Liver (tissue), 3 donors: Measurements from ENCODE around the gene GJB5.

Source experiments
- EGR1 ChIP-seq, 2 donors: IDR thresholded peaks; 2 replicates each; pipeline ENCODE4 v1.6.1; 2016 to 2018; ENCODE audit warnings: antibody characterized with exemption in 2 of 2, low read depth in 2 of 2
- GABPA ChIP-seq, 2 donors: IDR thresholded peaks in 1 of 2; conservative IDR thresholded peaks in 1 of 2; 2 replicates each; pipeline ENCODE4 v1.6.1; 2016; ENCODE audit warnings: antibody characterized with exemption in 2 of 2, mild to moderate bottlenecking in 1 of 2, moderate library complexity in 1 of 2
- HNF4A ChIP-seq, 2 donors: conservative IDR thresholded peaks; 2 replicates each; pipeline ENCODE4 v1.6.1; 2016; ENCODE audit warnings: antibody characterized with exemption in 2 of 2, mild to moderate bottlenecking in 2 of 2
- HNF4G ChIP-seq: IDR thresholded peaks from 2 replicates; pipeline ENCODE4 v1.6.1; 2016; ENCODE audit warnings: antibody characterized with exemption
- RAD21 ChIP-seq, 2 donors: IDR thresholded peaks; 2 replicates each; pipeline ENCODE4 v1.6.1; 2016; ENCODE audit warnings: antibody characterized with exemption in 2 of 2, mild to moderate bottlenecking in 2 of 2
- SP1 ChIP-seq: IDR thresholded peaks from 2 replicates; pipeline ENCODE4 v1.6.1; 2018; ENCODE audit warnings: antibody characterized with exemption, mild to moderate bottlenecking
- TAF1 ChIP-seq: conservative IDR thresholded peaks from 2 replicates; pipeline ENCODE4 v1.6.1; 2016; ENCODE audit warnings: antibody characterized with exemption, mild to moderate bottlenecking
- YY1 ChIP-seq: IDR thresholded peaks from 2 replicates; pipeline ENCODE4 v1.6.1; 2016; ENCODE audit warnings: antibody characterized with exemption, mild to moderate bottlenecking
- TF ChIP-seq, protein P1 (sequence below): fragments of 150-350 bp; IDR thresholded peaks from 2 replicates; pipeline ENCODE4 v1.5.1; 2017; ENCODE audit warnings: improper control_type of control experiment, low read depth, low read length; ENCODE audit not compliant: missing input control
- TF ChIP-seq, protein P2 (sequence below): IDR thresholded peaks from 2 replicates; pipeline ENCODE4 v1.6.1; 2016; ENCODE audit warnings: antibody characterized with exemption
- TF ChIP-seq, protein P3 (sequence below): IDR thresholded peaks from 2 replicates; pipeline ENCODE4 v1.6.1; 2016; ENCODE audit warnings: antibody characterized with exemption
- TF ChIP-seq, protein P4 (sequence below): IDR thresholded peaks from 2 replicates; pipeline ENCODE4 v1.6.1; 2016; ENCODE audit warnings: antibody characterized with exemption, mild to moderate bottlenecking
- TF ChIP-seq, protein P5 (sequence below): IDR thresholded peaks from 2 replicates; pipeline ENCODE4 v1.6.1; 2016; ENCODE audit warnings: antibody characterized with exemption
- donor health status: healthy.
- donor health status: healthy.

DNA sequence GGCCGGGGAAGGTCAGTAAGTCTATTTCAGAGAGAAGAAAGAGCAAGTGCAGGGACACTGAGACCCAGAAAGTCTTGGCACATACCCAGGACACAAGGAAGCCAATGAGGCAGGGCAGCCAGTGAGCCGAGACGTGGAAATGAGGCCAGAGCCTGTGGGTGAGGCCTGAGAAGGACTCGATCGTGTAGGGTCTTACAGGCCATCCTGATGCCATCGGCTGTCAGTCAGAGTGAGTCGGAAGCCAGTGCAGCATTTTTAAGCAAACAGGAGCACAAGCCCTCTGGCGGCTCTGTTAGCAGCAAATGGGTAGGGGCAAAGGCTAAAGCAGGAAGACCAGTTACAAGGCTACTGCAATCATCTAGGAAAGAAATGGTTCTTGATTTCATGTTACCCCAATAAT is 20.1 kb downstream of the GJB5 start:
- TF ChIP-seq YY1, result no peak
- TF ChIP-seq, protein P1, sequence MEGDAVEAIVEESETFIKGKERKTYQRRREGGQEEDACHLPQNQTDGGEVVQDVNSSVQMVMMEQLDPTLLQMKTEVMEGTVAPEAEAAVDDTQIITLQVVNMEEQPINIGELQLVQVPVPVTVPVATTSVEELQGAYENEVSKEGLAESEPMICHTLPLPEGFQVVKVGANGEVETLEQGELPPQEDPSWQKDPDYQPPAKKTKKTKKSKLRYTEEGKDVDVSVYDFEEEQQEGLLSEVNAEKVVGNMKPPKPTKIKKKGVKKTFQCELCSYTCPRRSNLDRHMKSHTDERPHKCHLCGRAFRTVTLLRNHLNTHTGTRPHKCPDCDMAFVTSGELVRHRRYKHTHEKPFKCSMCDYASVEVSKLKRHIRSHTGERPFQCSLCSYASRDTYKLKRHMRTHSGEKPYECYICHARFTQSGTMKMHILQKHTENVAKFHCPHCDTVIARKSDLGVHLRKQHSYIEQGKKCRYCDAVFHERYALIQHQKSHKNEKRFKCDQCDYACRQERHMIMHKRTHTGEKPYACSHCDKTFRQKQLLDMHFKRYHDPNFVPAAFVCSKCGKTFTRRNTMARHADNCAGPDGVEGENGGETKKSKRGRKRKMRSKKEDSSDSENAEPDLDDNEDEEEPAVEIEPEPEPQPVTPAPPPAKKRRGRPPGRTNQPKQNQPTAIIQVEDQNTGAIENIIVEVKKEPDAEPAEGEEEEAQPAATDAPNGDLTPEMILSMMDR, result no peak
- TF ChIP-seq RAD21 (IDR thresholded peaks at IDR 0.05), result no peak
- no peak for TF ChIP-seq GABPA (IDR thresholded peaks at IDR 0.05 in 1 of 2, conservative IDR thresholded peaks at IDR 0.05 in 1 of 2)
- no peak for TF ChIP-seq HNF4A (conservative IDR thresholded peaks at IDR 0.05)
- TF ChIP-seq, protein P2, sequence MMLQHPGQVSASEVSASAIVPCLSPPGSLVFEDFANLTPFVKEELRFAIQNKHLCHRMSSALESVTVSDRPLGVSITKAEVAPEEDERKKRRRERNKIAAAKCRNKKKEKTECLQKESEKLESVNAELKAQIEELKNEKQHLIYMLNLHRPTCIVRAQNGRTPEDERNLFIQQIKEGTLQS, result no peak
- TF ChIP-seq SP1, result no peak
- TF ChIP-seq TAF1, result no peak
- TF ChIP-seq, protein P3, sequence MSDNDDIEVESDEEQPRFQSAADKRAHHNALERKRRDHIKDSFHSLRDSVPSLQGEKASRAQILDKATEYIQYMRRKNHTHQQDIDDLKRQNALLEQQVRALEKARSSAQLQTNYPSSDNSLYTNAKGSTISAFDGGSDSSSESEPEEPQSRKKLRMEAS, result no peak
- TF ChIP-seq, protein P4, sequence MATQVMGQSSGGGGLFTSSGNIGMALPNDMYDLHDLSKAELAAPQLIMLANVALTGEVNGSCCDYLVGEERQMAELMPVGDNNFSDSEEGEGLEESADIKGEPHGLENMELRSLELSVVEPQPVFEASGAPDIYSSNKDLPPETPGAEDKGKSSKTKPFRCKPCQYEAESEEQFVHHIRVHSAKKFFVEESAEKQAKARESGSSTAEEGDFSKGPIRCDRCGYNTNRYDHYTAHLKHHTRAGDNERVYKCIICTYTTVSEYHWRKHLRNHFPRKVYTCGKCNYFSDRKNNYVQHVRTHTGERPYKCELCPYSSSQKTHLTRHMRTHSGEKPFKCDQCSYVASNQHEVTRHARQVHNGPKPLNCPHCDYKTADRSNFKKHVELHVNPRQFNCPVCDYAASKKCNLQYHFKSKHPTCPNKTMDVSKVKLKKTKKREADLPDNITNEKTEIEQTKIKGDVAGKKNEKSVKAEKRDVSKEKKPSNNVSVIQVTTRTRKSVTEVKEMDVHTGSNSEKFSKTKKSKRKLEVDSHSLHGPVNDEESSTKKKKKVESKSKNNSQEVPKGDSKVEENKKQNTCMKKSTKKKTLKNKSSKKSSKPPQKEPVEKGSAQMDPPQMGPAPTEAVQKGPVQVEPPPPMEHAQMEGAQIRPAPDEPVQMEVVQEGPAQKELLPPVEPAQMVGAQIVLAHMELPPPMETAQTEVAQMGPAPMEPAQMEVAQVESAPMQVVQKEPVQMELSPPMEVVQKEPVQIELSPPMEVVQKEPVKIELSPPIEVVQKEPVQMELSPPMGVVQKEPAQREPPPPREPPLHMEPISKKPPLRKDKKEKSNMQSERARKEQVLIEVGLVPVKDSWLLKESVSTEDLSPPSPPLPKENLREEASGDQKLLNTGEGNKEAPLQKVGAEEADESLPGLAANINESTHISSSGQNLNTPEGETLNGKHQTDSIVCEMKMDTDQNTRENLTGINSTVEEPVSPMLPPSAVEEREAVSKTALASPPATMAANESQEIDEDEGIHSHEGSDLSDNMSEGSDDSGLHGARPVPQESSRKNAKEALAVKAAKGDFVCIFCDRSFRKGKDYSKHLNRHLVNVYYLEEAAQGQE, result no peak
- TF ChIP-seq, protein P5, sequence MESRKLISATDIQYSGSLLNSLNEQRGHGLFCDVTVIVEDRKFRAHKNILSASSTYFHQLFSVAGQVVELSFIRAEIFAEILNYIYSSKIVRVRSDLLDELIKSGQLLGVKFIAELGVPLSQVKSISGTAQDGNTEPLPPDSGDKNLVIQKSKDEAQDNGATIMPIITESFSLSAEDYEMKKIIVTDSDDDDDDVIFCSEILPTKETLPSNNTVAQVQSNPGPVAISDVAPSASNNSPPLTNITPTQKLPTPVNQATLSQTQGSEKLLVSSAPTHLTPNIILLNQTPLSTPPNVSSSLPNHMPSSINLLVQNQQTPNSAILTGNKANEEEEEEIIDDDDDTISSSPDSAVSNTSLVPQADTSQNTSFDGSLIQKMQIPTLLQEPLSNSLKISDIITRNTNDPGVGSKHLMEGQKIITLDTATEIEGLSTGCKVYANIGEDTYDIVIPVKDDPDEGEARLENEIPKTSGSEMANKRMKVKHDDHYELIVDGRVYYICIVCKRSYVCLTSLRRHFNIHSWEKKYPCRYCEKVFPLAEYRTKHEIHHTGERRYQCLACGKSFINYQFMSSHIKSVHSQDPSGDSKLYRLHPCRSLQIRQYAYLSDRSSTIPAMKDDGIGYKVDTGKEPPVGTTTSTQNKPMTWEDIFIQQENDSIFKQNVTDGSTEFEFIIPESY, result no peak
- TF ChIP-seq EGR1 (IDR thresholded peaks at IDR 0.05; ENCODE audit: low read depth in 2 of 2), result no peak
- TF ChIP-seq HNF4G, result no peak
